Measurements from ENCODE around the gene SERPINE1. TPM values are rescaled to one million over a fixed set of nuclear protein-coding genes. Genes with fewer than 3 reads are reported as not detected.

Gene SERPINE1
- total and polyA plus RNA-seq, 2 experiments from 2014 or later = 0.97 to 1.2 TPM

- Mint-ChIP-seq H3K27ac (no peak overlapping the region), H3K9me3 (peaks cover 22% of the 10 kb centered on the region), H3K4me1 (peaks cover 13% of the 10 kb centered on the region), H3K36me3 (ENCODE audit: low read depth) (peaks cover 43% of the 10 kb centered on the region), H3K4me3 (no peak overlapping the region), H3K27me3 (ENCODE audit: insufficient read depth, low read depth, poor library complexity) (peaks cover 9% of the 10 kb centered on the region)
- Histone ChIP-seq H3K79me2 (replicated peaks; ENCODE audit: insufficient read depth) (no peaks in the 10 kb centered on the region), H3K36me3 (ENCODE audit: insufficient read depth) (no peaks in the 10 kb centered on the region), H3K4me1 (ENCODE audit: insufficient read depth) (peaks cover 8% of the 10 kb centered on the region), H3K4me3 (no peak overlapping the region), H3K9me2 (ENCODE audit: insufficient read depth) (no peaks in the 10 kb centered on the region), H4K20me1 (replicated peaks; ENCODE audit: insufficient read depth) (no peaks in the 10 kb centered on the region), H3K27me3 (ENCODE audit: insufficient read depth) (no peaks in the 10 kb centered on the region), H3F3A (replicated peaks; ENCODE audit: low read depth) (peaks cover 11% of the 10 kb centered on the region; the same call in 1 of the 2 replicates), H3K27ac (ENCODE audit: low read depth) (no peak overlapping the region), H3K4me2 (no peak overlapping the region), H2AFZ (no peak overlapping the region)
- no peak for ATAC-seq
- TF ChIP-seq ETS1 (IDR thresholded peaks at IDR 0.05) (no peak), REST (IDR thresholded peaks at IDR 0.05; ENCODE audit: unreplicated experiment) (no peak), ZNF114 (CRISPR knock-in tag; IDR thresholded peaks at IDR 0.05) (no peak), STAT1 (IDR thresholded peaks at IDR 0.05; ENCODE audit: unreplicated experiment) (no peak), ZNF462 (CRISPR knock-in tag; IDR thresholded peaks at IDR 0.05) (no peak), NANOG (IDR thresholded peaks at IDR 0.05; ENCODE audit: borderline replicate concordance) (no peak)
- DNase-seq (ENCODE audit: low spot score) = no peak
Observed at GRCh38 chr7:101088069-101088425, 38.9 kb upstream of the SERPINE1 start.

Measured in GM23338 (cell line).